Effector memory CD4-positive, alpha-beta T cell (primary cell): Measurements from ENCODE around the gene EVA1C.
"Not testable (repeated sequence)": the region's sequence is repeated elsewhere in the genome, so short reads cannot be mapped to it uniquely, and the experiment has no call there.

Experiments used
- DNase-seq, 3 donors: peaks; one replicate each; pipeline ENCODE4 v3.0.0-alpha.2; 2020
- H3K27ac ChIP-seq: 2 replicates; pipeline ENCODE4 v1.7.0; 2013; ENCODE audit warnings: mild to moderate bottlenecking, low read length, moderate library complexity; ENCODE audit not compliant: insufficient read depth, poor library complexity, severe bottlenecking
- H3K27me3 ChIP-seq: replicated peaks from 2 replicates; pipeline ENCODE4 v1.7.0; 2013; ENCODE audit warnings: mild to moderate bottlenecking, low read length; ENCODE audit not compliant: insufficient read depth, control insufficient read depth, poor library complexity, severe bottlenecking
- H3K36me3 ChIP-seq: 2 replicates; pipeline ENCODE4 v1.7.0; 2013; ENCODE audit warnings: mild to moderate bottlenecking, low read length, moderate library complexity; ENCODE audit not compliant: control insufficient read depth, insufficient read depth
- H3K4me1 ChIP-seq: 2 replicates; pipeline ENCODE4 v1.7.0; 2013; ENCODE audit warnings: low read length, mild to moderate bottlenecking; ENCODE audit not compliant: control insufficient read depth, insufficient read depth, poor library complexity, severe bottlenecking
- H3K4me3 ChIP-seq: 2 replicates; pipeline ENCODE4 v1.7.0; 2013; ENCODE audit warnings: low read length, low read depth, mild to moderate bottlenecking; ENCODE audit not compliant: insufficient read depth, poor library complexity, severe bottlenecking
- H3K9me3 ChIP-seq: 2 replicates; pipeline ENCODE4 v1.7.0; 2013; ENCODE audit warnings: mild to moderate bottlenecking, low read length, moderate library complexity; ENCODE audit not compliant: control insufficient read depth

Gene EVA1C

GRCh38 chr21:32389337-32390015, 23.0 kb upstream of the EVA1C start:
- Histone ChIP-seq H3K9me3 (no peaks in the 10 kb centered on the region), H3K27ac (no peak overlapping the region), H3K4me1 (peaks cover 15% of the 10 kb centered on the region), H3K4me3 (no peak overlapping the region), H3K36me3 (peaks cover 4% of the 10 kb centered on the region), H3K27me3 (no peaks in the 10 kb centered on the region)
- DNase-seq, result no peak

- not testable (repeated sequence) for H3K36me3 ChIP-seq, H3K27me3 ChIP-seq, H3K4me3 ChIP-seq, H3K27ac ChIP-seq, DNase-seq, H3K9me3 ChIP-seq
- H3K4me1 ChIP-seq, result peaks cover 15% of the 10 kb centered on the region
Measured at GRCh38 chr21:32390537-32391224, 21.8 kb upstream of the EVA1C start.

- no peak for DNase-seq
- Histone ChIP-seq H3K27ac (no peak overlapping the region), H3K27me3 (no peaks in the 10 kb centered on the region), H3K36me3 (peaks cover 4% of the 10 kb centered on the region), H3K4me3 (peak overlapping the region; percentile 85), H3K4me1 (peaks cover 15% of the 10 kb centered on the region), H3K9me3 (no peaks in the 10 kb centered on the region)
Measured at GRCh38 chr21:32391755-32392154, 20.8 kb upstream of the EVA1C start.

GRCh38 chr21:32392299-32392879, 20.1 kb upstream of the EVA1C start:
- Histone ChIP-seq H3K4me1 (peaks cover 15% of the 10 kb centered on the region), H3K27ac (peak overlapping the region; percentile 40), H3K36me3 (peaks cover 4% of the 10 kb centered on the region), H3K4me3 (peak overlapping the region; percentile 85), H3K9me3 (no peaks in the 10 kb centered on the region), H3K27me3 (no peaks in the 10 kb centered on the region)
- no peak for DNase-seq

- H3K27me3 ChIP-seq, result no peaks in the 10 kb centered on the region
- no peaks in the 10 kb centered on the region for H3K9me3 ChIP-seq
- H3K27ac ChIP-seq, result peak within 1 kb of the TSS; percentile 71
- peaks cover 4% of the 10 kb centered on the region for H3K36me3 ChIP-seq
- peaks cover 15% of the 10 kb centered on the region for H3K4me1 ChIP-seq
- H3K4me3 ChIP-seq, result peak within 1 kb of the TSS; percentile 85
- peak; percentile 88 to 92 (median 88) for DNase-seq
Measured at GRCh38 chr21:32392880-32393676, 19.4 kb upstream of the EVA1C start, which contains the start of gene URB1. URB1 (minus strand) TSS chr21:32393012; CDS start chr21:32392910, 102 bp downstream.

GRCh38 chr21:32393677-32394001, 18.9 kb upstream of the EVA1C start:
- Histone ChIP-seq H3K9me3 (no peaks in the 10 kb centered on the region), H3K27me3 (no peaks in the 10 kb centered on the region), H3K4me1 (peaks cover 15% of the 10 kb centered on the region), H3K36me3 (peaks cover 4% of the 10 kb centered on the region), H3K4me3 (peak overlapping the region; percentile 85), H3K27ac (peak overlapping the region; percentile 71)
- DNase-seq, result no peak

- H3K9me3 ChIP-seq, result no peaks in the 10 kb centered on the region
- H3K27me3 ChIP-seq, result no peaks in the 10 kb centered on the region
- no peak overlapping the region for H3K27ac ChIP-seq
- no peaks in the 10 kb centered on the region for H3K36me3 ChIP-seq
- DNase-seq, result peak; percentile 8 to 39 (median 14)
- H3K4me3 ChIP-seq, result no peak overlapping the region
- no peaks in the 10 kb centered on the region for H3K4me1 ChIP-seq
Measured at GRCh38 chr21:32403201-32403777, 9.2 kb upstream of the EVA1C start.

- Histone ChIP-seq H3K36me3 (no peaks in the 10 kb centered on the region), H3K27ac (no peak overlapping the region), H3K9me3 (no peaks in the 10 kb centered on the region), H3K4me1 (peaks cover 6% of the 10 kb centered on the region), H3K27me3 (no peaks in the 10 kb centered on the region), H3K4me3 (no peak overlapping the region)
- DNase-seq, result no peak
Measured at GRCh38 chr21:32406405-32406804, 6.1 kb upstream of the EVA1C start.

GRCh38 chr21:32410291-32410690, 2.2 kb upstream of the EVA1C start:
- Histone ChIP-seq H3K36me3 (no peaks in the 10 kb centered on the region), H3K4me3 (no peak overlapping the region), H3K27me3 (no peaks in the 10 kb centered on the region), H3K4me1 (peaks cover 16% of the 10 kb centered on the region), H3K27ac (no peak overlapping the region), H3K9me3 (no peaks in the 10 kb centered on the region)
- no peak for DNase-seq
